NOMO-1 (cell line): ENCODE data around the gene PACC1.
A peak's percentile ranks its signal among the peaks of the same experiment; 100 is the strongest.

Experiments
- DNase-seq, 2 experiments: peaks; one replicate each; lab custom pipeline; 2025; ENCODE audit not compliant: unreplicated experiment in 2 of 2; lab: John Stamatoyannopoulos, UW

PACC1 gene

GRCh38 chr1:212438831-212439237 is 24.1 kb upstream of the PACC1 start:
- no peak for DNase-seq

GRCh38 chr1:212437179-212437798 is 22.6 kb upstream of the PACC1 start:
- DNase-seq: no peak

GRCh38 chr1:212434992-212435391 is 20.3 kb upstream of the PACC1 start:
- no peak for DNase-seq

- DNase-seq: no peak
These were observed 19.1 kb upstream of the PACC1 start for GRCh38 chr1:212433577-212434462.

GRCh38 chr1:212432661-212433576 is 18.2 kb upstream of the PACC1 start, which contains the start of gene NENF:
Gene NENF, plus strand, starts transcription at chr1:212432920. Its CDS starts 24 bp downstream, at chr1:212432944.
- peak; percentile 72 to 84 for DNase-seq

GRCh38 chr1:212432272-212432660 is 17.6 kb upstream of the PACC1 start:
- DNase-seq: no peak

- DNase-seq: no peak
These were observed 17.0 kb upstream of the PACC1 start for GRCh38 chr1:212431644-212432043.

- DNase-seq: no peak
These were observed 16.3 kb upstream of the PACC1 start for GRCh38 chr1:212430955-212431394.

GRCh38 chr1:212430416-212430815 is 15.7 kb upstream of the PACC1 start:
- DNase-seq: no peak

GRCh38 chr1:212428496-212428895 is 13.8 kb upstream of the PACC1 start:
- peak in 1 of 2 experiments; percentile 9 for DNase-seq

- no peak for DNase-seq
These were observed 9.2 kb upstream of the PACC1 start for GRCh38 chr1:212423879-212424278.

GRCh38 chr1:212421165-212421564 is 6.5 kb upstream of the PACC1 start:
- DNase-seq: no peak

GRCh38 chr1:212415107-212415841 is 588 bp upstream of the PACC1 start:
- peak; percentile 48 to 53 for DNase-seq

- DNase-seq: peak in 1 of 2 experiments; percentile 21
These were observed 771 bp downstream of the PACC1 start for GRCh38 chr1:212413902-212414327.

GRCh38 chr1:212412374-212412773 is 2.3 kb downstream of the PACC1 start:
- DNase-seq: peak in 1 of 2 experiments; percentile 1

GRCh38 chr1:212410231-212410820 is 4.4 kb downstream of the PACC1 start:
- peak; percentile 23 to 83 for DNase-seq

GRCh38 chr1:212402666-212403321 is 11.9 kb downstream of the PACC1 start:
- no peak for DNase-seq

GRCh38 chr1:212401838-212402582 is 12.7 kb downstream of the PACC1 start:
- no peak for DNase-seq
